HG03135 (cell line): ENCODE measurements around the gene LTK.
A peak's percentile ranks its signal among the peaks of the same experiment; 100 is the strongest.

Experiments used
- ATAC-seq: cut with Tn5 transposase; IDR thresholded peaks from one replicate; pipeline ENCODE4 v1.9.1; 2021; ENCODE audit warnings: mild to moderate bottlenecking, moderate library complexity; ENCODE audit not compliant: unreplicated experiment

Gene LTK

GRCh38 chr15:41499109-41499851 lies 14.3 kb downstream of the LTK start:
- ATAC-seq: no peak

- ATAC-seq: no peak
These were observed 15.0 kb downstream of the LTK start for GRCh38 chr15:41498657-41499056.

GRCh38 chr15:41495736-41496599 lies 17.7 kb downstream of the LTK start:
- ATAC-seq: no peak

DNA sequence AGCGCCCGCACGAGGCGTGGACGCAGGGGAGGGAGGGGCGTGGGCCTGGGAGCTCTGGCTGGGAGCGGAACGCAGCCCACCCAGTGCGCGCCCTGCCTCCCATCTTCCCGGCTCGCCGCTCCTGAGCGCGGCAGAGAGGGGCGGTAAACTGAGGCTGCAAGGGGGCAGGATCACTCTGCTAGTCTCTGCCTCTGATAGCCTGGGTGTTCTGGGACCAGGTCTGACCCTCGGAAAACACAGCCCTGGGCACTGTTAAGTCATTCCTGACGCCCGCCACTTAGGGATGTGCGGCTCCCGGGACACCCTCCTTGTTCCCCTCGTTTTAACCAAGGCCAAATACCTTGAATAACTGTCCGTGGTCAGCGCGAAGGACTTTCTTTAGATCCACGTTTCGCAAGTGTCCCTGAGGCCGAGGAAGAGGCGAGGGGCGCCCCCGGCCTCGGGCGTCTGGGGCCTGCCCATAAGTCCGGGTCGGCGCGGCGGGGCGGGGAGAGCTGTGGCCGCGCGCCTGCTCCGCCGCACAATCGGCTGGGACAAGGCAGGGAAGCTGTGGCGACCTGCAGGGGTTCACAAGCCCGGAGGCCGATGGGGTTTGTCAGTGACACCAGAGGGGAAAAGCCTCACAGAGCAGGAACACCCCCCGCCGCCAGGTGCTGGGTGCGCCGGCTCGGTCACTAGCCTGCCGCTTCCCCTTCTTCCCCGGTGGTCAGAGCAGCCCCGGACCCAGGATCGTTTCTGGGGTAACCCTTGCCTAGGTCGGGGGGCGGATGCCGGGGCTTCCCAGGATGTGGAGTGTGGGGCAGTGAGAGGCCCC lies 18.5 kb downstream of the LTK start:
- ATAC-seq: no peak

DNA sequence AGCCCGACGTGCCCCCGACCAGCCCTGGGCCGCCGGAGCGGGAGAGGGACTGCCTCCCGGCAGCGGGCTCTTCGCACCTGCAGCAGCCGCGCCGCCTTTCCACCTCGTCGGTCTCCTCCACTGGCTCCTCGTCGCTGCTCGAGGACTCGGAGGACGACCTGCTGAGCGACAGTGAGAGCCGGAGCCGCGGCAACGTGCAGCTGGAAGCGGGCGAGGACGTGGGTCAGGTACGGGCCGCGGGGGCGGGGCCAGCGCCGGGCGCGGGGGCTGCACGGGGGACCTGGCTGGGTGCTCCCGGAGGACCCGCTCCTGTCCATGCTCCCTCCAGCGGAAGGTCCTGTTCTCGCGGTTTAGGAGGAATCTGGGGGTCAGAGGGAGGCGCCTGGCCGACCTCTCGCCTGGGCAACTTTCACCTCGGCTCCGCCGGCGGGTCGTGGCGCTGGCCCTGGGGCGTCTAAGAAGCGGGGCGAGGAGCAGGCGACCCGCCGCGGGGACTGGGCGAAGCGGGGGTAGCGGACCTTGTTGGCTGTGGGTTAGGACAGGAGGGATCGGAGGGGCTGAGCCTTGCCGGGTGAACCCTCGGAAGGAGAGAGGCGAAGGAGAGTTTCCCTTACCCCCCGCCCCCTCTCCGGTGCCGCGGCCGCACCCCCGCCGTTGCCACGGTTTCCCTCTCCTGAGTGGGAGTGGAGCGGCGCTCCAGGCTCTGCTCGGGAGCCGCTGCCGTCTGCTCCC lies 19.3 kb downstream of the LTK start:
- no peak for ATAC-seq

- ATAC-seq: no peak
These were observed 19.8 kb downstream of the LTK start for GRCh38 chr15:41493902-41494189.

GRCh38 chr15:41493205-41493901 lies 20.3 kb downstream of the LTK start, which contains the start of gene ITPKA:
TSS of gene ITPKA (plus strand) at chr15:41493874. CDS start at chr15:41493928, 54 bp downstream.
- peak; percentile 59 for ATAC-seq

DNA sequence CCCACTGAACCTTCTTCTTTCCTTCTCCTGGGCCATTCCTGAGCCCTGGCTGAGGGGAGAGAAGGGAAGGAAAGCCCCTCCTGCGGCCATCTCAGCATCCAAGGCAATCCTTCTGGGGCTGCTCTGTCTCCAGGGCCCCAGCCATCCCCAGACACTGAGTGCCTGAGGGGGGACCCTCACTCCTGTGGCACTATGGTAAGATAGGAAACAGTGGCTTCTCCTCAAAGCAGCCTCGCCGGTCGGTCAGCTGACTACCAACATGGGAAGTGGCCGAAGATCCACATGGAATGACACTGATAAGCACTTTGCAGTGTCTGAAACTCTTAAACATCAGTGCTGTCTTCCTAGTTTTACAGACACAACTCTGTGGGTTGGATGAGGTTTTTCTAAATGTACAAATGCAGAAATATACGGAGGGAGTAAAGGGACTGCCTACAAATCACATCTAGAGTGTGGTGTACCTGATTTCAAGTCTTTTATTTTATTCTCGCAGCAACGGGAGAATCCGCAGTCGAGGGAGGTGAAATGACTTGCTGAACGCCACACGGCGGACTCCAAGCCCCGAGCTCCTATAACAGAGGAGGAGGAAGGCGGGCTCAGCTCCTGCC lies 20.9 kb downstream of the LTK start:
- ATAC-seq: no peak

GRCh38 chr15:41491889-41492288 lies 21.7 kb downstream of the LTK start:
- ATAC-seq: no peak

DNA sequence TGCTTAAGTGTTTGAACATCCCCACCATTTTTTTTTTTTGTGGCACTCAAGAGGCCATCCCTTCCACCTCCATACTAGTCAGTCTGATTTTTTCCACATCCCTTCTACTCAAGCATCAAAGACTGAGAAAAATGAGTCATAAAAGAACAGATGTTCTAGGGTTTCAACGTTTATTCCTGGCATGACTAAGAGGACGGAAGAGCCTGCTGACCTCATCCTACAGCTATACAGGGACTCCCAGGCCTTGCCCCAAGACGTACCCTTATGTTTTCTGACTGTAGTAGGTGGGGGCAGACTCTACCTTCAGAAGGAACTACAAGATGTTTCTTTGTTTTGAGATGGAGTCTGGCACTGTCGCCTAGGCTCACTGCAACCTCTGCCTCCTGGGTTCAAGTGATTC lies 23.3 kb downstream of the LTK start:
- no peak for ATAC-seq

DNA sequence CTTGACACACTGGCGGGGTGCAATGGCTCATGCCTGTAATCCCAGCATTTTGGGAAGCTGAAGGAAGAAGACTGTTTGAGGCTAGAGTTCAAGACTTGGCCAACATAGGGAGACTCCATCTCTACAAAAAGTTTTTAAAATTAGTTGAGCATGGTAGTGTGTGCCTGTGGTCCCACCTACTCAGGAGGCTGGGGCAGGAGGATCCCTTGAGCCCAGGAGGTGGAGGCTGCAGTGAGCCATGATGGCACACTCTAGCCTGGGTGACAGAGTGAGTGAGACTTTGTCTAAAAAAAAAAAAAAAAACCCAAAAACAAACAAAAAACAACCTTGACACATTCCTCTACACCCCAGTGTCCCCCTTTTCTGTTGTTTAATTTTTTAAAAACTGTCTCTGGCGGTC lies 24.0 kb downstream of the LTK start:
- ATAC-seq: no peak

DNA sequence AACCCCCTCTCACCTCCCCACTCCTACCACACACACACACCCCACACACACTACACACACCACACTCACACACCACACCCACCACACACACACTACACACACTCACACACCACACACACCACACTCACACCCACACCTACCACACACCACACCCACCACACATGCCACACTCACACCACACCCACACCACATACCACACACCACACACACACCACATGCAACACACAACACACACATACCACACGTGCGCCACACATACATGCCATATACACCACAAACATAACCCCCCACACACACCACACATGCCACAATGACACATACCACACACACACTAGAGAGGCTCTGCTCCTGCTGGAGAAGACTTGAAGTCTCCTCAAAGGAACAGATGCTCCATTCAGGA lies 25.8 kb downstream of the LTK start:
- ATAC-seq: no peak

DNA sequence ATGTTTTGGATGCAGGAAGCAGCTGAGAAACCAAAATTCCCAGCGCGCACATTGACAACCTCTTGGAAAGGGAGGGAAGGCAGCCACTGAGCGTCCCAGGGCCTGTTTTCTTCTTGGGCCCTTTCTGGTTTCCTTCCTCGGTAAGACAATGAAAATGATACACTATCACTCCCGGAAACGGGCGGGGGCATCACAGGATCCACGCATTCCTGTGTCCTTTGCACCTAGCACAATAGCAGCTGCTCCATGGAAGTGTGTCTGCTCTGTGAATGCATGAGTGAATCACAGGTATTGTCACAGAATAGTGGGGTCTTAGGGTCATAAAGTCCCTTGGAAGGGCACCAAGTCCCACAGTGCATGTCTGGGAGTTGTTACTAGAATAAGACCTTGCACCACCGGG lies 26.2 kb downstream of the LTK start:
- no peak for ATAC-seq

DNA sequence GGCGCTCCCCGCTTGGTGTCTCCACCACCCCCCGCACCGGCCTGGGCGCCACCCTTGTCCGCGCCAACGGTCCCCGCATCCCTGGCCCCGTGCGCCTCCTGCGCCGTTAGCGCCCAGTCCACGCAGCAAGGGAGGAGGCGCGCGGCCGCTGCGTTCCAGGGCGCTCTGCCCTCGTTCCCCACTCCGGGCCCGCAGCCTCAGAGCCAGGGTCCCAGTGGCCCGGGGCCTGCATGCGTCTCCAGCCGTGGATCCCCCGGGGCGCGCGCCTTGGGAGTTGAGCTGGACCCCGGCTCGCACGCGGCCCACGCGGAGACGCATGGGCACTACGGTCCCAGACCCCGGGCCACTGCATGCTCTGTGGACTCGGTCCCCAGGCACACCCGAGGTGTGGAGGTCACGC lies 27.3 kb downstream of the LTK start:
- ATAC-seq: no peak

GRCh38 chr15:41484937-41485625 lies 28.5 kb downstream of the LTK start:
- ATAC-seq: no peak

DNA sequence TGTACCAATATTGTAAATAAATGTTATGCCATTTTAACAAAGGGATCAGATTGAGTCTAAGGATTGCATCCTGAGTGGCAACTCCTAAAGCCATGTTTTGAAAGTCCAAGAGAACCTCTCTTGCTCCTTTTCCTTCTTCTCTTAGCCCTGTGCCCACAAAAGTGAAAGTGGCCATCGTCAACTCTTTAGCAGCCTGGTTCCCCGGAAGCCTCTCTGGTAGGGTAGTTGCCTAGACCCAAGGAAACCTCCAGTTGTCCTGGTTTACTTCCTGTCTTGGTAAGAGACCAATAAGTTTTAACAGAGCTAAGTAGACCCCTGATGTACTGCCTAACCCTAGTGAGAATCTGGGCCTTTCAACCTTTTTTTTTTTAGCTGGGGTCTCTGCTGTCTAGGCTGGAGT lies 30.1 kb downstream of the LTK start:
- no peak for ATAC-seq

GRCh38 chr15:41483115-41483514 lies 30.5 kb downstream of the LTK start:
- ATAC-seq: peak; percentile 76

GRCh38 chr15:41482110-41482877 lies 31.3 kb downstream of the LTK start:
- ATAC-seq: no peak
